Measurements from ENCODE around the gene SNX8.

GRCh38 chr7:2256306-2257045 lies 57.8 kb downstream of the SNX8 start:
- TF ChIP-seq CTCF (IDR thresholded peaks at IDR 0.05; ENCODE audit: low read depth, low read length): no peak
- TF ChIP-seq EZH2phosphoT487 (IDR thresholded peaks at IDR 0.05; ENCODE audit: low read depth): no peak
